Mucosa of descending colon (tissue), 3 donors: Measurements from ENCODE around the gene NAT14. TPM values are rescaled to one million over a fixed set of nuclear protein-coding genes. Genes with fewer than 3 reads are reported as not detected.

ENCODE experiments used
- ATAC-seq: fragments of 200-7000 bp; cut with Tn5 transposase; one replicate; pipeline ENCODE4 v1.9.1; 2020; ENCODE audit warnings: mild to moderate bottlenecking, moderate library complexity
- DNase-seq, 3 donors: peaks; one replicate each; pipeline ENCODE4 v3.0.0-alpha.2; 2020
- H3K36me3 ChIP-seq: fragments of 200-600 bp; one replicate; pipeline ENCODE4 v1.8.0; 2021; ENCODE audit warnings: low read depth, mild to moderate bottlenecking
- H3K4me1 ChIP-seq: fragments of 200-600 bp; one replicate; pipeline ENCODE4 v1.8.0; 2021; ENCODE audit warnings: low read depth, mild to moderate bottlenecking
- H3K4me3 ChIP-seq: fragments of 200-600 bp; one replicate; pipeline ENCODE4 v1.8.0; 2021; ENCODE audit warnings: mild to moderate bottlenecking
- H3K9me3 ChIP-seq: fragments of 200-600 bp; one replicate; pipeline ENCODE4 v1.8.0; 2021; ENCODE audit warnings: mild to moderate bottlenecking
- intact Hi-C, 2 donors: fragments of 100-400 bp; cut with DNase I in 1 of 2; cut with micrococcal nuclease in 1 of 2; formaldehyde crosslinking; loops; one replicate each; pipeline versions ENCODE4 v1.11.0 to v1.11.1; 2022; cut with DNase I, micrococcal nuclease
- long read RNA-seq, 2 donors: library from polyadenylated mRNA; unstranded; transcript quantifications; one replicate each; pipeline ENCODE4 v2.0.0, GENCODE V29; 2019 to 2021
- total RNA-seq, 3 donors: library from RNA; stranded (reverse); fragmentation: NEBNext Ultra II Directional in 2 of 3; extraction: Animal tissue kit (Norgen Biotek cat#: 25700) in 2 of 3; gene quantifications; one replicate each; pipeline versions ENCODE4 v1.2.1 to v1.2.4, GENCODE V29; 2021 to 2023
- TF ChIP-seq, protein P1 (sequence below): fragments of 200-600 bp; IDR thresholded peaks from one replicate; pipeline ENCODE4 v1.8.0; 2022; ENCODE audit warnings: antibody characterized with exemption, mild to moderate bottlenecking
- donor health status: DM: no; HTN: no; CAD: no; lungs with moderate emphysema.
- donor health status: DM: no; HTN: no; CAD: no.
- donor health status: DM: no; HTN: yes; CAD: no.

Gene NAT14, protein sequence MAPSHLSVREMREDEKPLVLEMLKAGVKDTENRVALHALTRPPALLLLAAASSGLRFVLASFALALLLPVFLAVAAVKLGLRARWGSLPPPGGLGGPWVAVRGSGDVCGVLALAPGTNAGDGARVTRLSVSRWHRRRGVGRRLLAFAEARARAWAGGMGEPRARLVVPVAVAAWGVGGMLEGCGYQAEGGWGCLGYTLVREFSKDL
- total RNA-seq: 10 to 100 TPM in 1 of 3 donors, 1 to 10 TPM in 2; 3.9 to 21.7 (median 5.5) TPM
- long read RNA-seq, donor 1, transcript NAT14-201 (3 exons, 1,536 nt): major isoform, 12 of 22 reads
- long read RNA-seq, donor 1, partial matches to known transcripts: 1 of 22 reads
- long read RNA-seq, donor 1, other reads (novel, unspliced or antisense): 5 of 22 reads
- long read RNA-seq, donor 2: 0 reads

- peaks cover 14% of the 10 kb centered on the region for H3K4me1 ChIP-seq
- intact Hi-C loops: no loop called here
- TF ChIP-seq, protein P1, sequence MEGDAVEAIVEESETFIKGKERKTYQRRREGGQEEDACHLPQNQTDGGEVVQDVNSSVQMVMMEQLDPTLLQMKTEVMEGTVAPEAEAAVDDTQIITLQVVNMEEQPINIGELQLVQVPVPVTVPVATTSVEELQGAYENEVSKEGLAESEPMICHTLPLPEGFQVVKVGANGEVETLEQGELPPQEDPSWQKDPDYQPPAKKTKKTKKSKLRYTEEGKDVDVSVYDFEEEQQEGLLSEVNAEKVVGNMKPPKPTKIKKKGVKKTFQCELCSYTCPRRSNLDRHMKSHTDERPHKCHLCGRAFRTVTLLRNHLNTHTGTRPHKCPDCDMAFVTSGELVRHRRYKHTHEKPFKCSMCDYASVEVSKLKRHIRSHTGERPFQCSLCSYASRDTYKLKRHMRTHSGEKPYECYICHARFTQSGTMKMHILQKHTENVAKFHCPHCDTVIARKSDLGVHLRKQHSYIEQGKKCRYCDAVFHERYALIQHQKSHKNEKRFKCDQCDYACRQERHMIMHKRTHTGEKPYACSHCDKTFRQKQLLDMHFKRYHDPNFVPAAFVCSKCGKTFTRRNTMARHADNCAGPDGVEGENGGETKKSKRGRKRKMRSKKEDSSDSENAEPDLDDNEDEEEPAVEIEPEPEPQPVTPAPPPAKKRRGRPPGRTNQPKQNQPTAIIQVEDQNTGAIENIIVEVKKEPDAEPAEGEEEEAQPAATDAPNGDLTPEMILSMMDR: no peak
- DNase-seq: peak; percentile 33 to 70 (median 61)
- H3K4me3 ChIP-seq: no peak within 1 kb of the TSS
- no peaks in the 10 kb centered on the region for H3K36me3 ChIP-seq
- ATAC-seq: peak; percentile 51
- H3K9me3 ChIP-seq: no peaks in the 10 kb centered on the region
These were observed at the start of gene NAT14 for GRCh38 chr19:55484593-55485438. TSS of gene NAT14 (plus strand) at chr19:55485188. CDS start at chr19:55485709, 521 bp downstream.

DNA sequence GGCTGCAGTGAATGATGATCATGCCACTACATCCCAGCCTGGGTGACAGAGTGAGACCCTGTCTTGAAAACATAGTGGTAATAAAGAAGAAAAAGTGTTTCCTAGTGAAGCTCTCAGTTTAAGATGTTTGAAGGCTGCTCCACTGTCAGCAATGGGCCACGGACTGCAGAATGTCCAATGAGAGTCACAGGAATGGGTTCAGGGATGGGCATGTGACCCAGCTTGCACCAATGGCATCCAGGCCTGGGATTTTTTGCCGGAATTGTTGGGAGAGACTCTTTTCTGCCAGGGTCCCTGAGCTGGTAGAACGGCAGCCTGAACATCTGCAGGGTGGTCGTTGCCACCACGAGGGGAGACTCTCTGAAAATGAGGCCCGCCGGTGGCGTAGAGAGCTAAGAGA is 48.1 kb upstream of the NAT14 start:
- TF ChIP-seq, protein P1: no peak
- H3K36me3 ChIP-seq: no peaks in the 10 kb centered on the region
- no peak for DNase-seq
- peaks cover 4% of the 10 kb centered on the region for H3K4me1 ChIP-seq
- H3K9me3 ChIP-seq: no peaks in the 10 kb centered on the region
- no peak for ATAC-seq
- intact Hi-C loops: no loop called here
- no peak overlapping the region for H3K4me3 ChIP-seq

DNA sequence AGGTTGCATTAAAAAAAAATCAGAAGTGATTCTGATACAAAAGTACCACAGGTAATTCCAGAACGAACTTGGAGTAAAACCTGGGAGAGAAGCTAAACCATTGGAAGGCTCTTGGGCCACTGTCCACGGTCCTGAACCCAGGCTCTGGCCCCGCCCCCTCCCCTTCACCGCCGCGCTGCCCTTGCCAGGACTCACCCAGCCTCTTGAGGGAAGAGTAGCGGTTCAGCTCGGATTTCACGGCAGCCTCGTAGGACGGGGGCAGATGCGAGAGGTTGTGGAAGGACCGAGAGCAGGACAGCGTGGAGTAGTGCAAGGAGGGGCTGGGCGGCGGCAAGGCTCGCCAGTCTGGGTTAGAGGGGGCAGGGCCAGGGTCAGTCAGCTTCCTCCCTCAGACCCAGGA is 47.6 kb upstream of the NAT14 start:
- DNase-seq (peak in 2 of 3 donors; percentile 67 to 74), ATAC-seq (peak; percentile 76)
- H3K4me1 ChIP-seq: peaks cover 6% of the 10 kb centered on the region
- intact Hi-C loops: no loop called here
- H3K9me3 ChIP-seq: no peaks in the 10 kb centered on the region
- no peaks in the 10 kb centered on the region for H3K36me3 ChIP-seq
- TF ChIP-seq, protein P1: no peak
- H3K4me3 ChIP-seq: no peak overlapping the region

DNA sequence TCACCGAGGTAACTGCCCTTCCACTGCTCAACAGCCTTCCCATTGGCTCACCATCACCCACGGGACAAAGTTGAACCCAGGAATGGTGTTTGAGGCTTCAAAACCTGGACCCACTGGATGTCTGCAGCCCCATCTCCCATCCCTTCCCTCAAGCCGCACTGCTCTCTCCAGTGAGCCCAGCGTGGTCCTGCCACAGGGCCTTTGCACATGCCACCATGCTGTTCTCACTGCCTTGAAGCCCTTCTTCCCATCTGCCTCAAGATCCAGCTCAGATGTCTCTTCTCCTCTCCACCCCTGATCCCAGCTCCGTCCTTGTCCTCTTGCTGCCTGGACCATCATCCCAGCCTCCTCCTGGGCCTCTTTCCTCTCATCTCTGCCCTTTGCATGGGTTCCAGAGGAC is 45.9 kb upstream of the NAT14 start:
- no peak for ATAC-seq
- DNase-seq: no peak
- TF ChIP-seq, protein P1: no peak
- H3K36me3 ChIP-seq: no peaks in the 10 kb centered on the region
- intact Hi-C loops: no loop called here
- H3K9me3 ChIP-seq: no peaks in the 10 kb centered on the region
- H3K4me3 ChIP-seq: no peak overlapping the region
- peaks cover 6% of the 10 kb centered on the region for H3K4me1 ChIP-seq

GRCh38 chr19:55440411-55441105 is 44.4 kb upstream of the NAT14 start:
- Histone ChIP-seq H3K4me3 (no peak overlapping the region), H3K9me3 (no peaks in the 10 kb centered on the region), H3K4me1 (peaks cover 6% of the 10 kb centered on the region), H3K36me3 (no peaks in the 10 kb centered on the region)
- intact Hi-C loops: no loop called here
- no peak for DNase-seq
- no peak for ATAC-seq
- TF ChIP-seq, protein P1: no peak
